Cerebellar cortex (tissue), 1 donor: Measurements from ENCODE around the gene PLVAP.
A peak's percentile ranks its signal among the peaks of the same experiment; 100 is the strongest.

ENCODE experiments used
- DNase-seq: peaks from one replicate; pipeline ENCODE4 v3.0.0-alpha.2; 2015; ENCODE audit warnings: low spot score

PLVAP gene

DNA sequence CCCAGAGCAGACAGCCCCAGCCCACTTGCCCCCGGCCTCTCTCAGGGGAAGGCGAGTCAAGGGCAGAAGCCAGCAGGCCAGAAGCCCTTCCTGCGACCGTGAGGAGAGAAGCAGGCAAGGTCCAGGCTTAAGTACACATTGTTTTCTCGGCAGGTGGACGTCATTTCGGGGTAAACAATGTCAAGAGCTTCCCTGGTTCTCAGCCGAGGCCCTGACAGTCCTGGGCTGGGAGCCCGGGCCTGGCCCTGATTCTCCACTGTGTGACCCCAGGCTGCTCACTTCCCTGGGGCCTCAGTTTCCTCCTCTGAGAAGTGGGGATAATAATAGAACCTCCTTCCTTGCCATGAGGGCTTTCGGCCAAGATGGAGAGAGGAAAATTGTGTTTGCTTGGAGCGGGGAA, 19.4 kb downstream of the PLVAP start:
- DNase-seq, result no peak

DNA sequence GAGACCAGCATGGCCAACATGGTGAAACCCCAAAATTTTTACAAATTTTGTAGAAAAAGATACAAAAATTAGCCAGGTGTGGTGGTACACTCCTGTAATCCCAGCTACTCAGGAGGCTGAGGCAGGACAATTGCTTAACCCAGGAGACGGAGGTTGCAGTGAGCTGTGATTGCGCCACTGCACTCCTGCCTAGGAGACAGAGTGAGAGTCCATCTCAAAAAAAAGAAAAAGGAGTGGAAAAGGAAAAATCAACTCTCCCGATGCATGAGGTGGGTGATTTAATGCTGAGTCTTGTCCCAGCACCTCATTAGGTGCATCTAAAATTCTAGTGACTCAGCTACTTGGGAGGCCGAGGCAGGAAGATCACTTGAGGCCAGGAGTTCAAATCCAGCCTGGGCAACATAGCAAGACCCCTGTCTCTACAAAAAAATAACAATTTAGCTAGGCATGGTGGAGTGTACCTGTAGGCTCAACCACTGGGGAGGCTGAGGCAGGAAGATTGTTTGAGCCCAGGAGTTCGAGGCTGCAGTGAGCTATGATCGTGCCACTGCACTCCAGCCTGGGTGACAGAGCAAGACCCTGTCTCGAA, 20.0 kb downstream of the PLVAP start:
- DNase-seq, result no peak

DNA sequence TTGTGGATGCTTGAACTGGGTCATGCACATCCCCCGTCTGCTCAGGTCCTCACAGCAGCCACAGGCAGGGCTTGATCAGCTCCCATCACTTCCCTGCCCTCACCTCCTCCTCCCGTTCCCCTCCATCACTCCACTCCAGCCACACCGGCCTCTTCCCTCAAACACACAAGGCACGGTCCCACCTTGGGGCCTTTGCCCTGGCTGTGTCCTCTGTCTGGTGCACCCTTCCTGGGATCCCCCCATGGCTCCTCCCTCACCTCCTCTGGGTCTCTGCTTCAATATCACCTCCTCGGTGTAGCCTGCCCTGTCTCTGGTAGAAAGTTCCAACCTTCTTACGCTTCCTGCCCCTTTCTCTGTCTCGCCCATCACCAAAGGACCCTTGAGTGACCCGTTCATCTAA, 23.8 kb downstream of the PLVAP start:
- no peak for DNase-seq

DNA sequence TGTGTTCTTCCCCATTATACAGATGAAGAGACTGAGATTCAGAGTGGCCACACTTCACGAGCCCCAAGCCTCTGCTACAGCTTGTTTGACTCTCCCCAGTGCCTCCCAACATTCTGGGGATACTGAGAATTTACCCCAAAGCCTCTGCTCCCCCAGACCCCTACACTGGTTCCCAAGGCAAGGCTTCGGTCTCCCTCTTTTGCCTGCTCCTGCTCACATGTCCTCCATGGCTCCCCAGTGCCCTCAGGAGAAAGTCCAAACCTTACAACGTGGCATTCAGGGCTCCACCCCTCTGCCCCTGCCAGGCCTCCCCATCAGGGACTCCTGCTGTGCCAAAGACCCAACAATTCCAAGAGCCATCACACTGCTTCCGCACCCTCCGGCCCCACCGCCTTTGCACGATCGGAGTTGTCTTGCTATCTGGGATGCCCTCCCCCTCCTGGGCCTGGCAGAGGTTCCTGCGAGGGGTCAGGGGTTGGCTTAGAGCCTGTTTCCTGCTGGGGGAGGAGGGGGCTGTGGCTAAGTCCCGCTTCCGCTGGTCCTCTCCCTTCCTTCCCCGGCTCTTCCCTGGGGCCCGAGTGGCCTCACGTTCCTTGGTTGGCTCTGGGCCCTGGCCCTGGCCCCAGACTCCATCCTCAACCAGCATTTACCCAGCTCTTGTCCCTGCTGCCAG, 24.4 kb downstream of the PLVAP start:
- DNase-seq, result no peak

DNA sequence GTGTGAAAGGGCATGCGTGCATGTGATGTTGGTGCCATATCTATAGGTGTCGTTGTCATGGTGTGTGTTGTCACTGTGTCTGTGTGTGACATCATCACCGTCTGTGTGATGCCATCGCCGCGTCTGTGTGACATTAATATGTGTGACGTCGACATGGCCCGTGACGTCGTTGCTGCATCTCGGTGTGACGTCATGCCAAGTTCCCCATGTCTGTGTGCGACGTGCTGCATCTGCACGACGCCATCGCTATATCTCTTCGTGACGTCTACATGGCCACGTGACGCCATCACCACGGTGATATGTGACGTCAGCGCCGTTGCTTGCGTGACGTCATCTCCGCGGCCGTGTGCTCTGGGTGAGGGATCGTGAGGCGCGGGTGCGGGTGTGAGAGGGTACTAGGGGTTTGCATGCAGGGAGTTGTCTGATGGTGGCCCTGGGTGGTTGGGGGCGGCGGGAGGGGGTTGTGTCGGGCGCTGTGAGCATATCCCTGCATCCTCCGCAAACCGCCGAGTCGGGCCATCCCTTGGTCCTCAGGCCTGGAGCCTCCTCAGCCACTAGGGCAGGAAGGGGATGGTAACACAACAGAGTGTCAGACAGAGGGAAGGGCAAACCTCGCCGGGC, 25.2 kb downstream of the PLVAP start:
- no peak for DNase-seq

DNA sequence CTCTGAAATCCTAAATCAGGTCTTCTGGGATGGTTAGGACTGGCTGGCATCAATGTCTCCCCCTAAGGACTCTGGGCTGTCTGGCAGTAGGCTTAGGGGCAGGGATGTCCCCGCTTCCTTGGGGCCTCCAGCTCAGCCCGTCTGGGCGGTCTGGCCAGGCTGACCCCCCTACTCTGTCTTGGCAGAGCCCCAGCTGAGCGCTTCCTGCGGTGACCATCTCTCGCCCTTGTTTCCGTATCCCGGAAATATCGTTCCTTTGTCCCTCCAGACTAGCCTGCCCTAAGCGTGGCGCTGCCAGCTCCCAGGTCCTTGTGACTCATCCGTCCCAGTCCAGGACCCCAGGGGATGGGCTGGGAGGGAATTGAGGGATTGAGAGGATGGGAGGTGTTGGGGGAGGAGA, 28.4 kb downstream of the PLVAP start:
- DNase-seq, result no peak

DNA sequence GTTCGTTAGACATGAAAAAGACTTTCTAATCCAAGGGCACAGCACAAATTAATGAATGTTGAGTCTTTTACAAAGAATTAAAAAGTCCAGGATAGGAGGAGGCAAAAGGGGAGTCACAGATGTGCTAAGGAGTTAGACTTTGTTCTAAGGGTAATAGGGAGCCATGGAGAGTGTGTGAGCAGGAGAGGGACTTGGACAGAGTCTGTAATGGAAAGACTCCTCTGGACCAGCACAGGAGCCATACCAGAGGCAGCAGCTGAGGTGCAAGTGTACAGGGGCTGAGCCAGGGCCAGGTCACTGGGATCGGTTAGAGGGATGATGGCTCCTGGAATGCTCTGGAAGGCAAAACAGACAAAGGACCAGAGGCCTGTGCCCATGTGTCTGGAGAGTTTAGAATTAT, 29.3 kb downstream of the PLVAP start:
- no peak for DNase-seq

DNA sequence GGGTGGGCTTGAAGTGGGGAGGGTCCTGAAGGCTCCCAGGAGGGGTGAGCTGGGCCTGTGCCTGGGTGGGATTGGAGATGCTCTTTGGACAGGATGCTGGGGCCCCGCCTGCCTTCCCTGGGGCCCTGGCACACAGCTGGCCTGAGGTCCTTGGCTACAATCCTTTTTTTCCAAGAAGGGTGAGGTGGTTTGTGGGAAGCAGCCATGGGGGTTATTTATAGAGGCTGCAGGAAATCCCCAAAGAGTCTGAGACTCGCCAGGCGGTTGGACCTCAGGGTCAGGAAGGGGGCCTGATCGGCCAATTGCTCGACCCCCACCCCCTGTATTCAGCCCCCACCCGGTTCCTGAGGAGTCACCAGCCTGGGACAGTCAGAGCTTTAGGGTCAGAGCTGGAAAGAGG, 29.8 kb downstream of the PLVAP start:
- no peak for DNase-seq

DNA sequence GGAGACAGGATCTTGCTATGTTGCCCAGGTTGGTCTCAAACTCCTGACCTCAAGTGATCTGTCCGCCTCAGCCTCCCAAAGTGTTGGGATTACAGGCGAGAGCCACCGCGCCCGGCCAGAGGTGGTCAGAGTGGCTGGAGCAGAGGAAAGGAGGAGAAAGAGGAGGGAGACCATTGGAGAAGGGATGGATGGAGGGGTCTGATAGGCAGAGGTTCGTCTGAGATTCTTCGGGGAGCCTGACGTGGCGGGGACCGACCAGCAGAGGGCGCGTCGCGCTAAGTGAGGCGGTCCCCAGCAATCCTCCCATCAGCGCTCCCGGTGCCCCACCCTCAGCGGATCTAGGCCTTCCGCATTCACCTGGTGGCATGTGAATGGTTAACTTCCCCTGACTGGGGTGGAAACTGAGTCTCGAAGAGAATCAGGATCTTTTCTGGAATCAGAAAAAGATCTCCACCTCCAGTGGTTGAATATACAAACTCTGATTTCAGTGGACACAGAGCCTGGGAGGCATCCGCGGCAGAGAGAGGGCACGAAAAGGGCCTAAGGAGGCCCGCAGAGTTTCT, 31.0 kb downstream of the PLVAP start:
- peak; percentile 63 for DNase-seq

DNA sequence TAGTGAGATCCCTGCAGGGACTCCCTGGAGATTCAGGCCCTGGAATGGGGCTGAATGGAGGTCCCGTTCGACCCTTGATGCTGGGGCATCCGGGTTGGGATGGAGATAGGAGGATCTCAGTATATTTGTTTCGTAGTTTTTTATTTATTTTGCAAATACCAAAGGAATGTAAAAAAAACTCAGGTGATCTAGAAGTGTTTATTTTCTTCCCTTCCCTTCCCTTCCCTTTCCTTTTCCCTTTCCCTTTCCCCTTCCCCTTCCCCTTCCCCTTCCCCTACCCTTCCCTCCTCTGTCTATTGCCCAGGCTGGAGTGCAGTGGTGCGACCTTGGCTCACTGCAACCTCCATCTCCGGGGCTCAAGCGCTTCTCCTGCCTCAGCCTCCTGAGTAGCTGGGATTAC, 35.3 kb downstream of the PLVAP start:
- DNase-seq, result no peak

DNA sequence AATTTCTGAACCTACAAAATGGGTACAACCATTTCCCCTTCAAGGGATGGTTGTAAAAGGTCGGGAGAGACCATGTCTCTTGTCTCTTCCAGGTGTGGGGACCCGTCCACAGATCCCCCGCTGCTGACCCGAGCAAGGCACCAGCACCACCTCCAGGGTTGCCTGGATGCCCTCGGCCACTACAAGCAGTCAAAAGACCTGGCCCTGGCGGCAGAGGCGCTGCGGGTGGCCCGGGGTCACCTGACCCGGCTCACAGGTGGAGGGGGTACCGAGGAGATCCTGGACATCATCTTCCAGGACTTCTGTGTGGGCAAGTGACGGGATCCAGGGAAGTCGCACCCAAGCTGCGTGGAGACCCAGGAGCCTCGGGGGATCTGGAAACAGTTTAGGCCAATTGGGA, 35.8 kb downstream of the PLVAP start:
- DNase-seq, result no peak

DNA sequence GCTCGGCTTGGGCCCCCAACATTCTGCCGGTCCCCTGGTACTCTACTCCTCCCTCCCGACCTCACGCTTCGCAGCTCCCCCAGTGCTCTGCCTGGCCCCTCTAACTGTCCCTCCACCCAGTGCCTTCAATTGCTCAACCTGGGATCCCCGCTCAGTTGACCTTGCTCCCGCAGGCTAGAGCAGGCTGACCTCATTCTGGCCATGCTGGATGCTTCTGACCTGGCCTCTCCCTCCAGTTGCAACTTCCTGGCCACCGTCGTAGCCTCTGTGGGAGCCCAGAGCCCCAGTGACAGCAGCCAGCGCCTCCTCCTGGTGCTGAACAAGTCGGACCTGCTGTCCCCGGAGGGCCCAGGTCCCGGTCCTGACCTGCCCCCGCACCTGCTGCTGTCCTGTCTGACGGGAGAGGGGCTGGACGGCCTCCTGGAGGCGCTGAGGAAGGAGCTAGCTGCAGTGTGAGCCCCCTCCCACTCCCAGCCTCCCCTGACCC, 36.2 kb downstream of the PLVAP start:
- peak; percentile 13 for DNase-seq

DNA sequence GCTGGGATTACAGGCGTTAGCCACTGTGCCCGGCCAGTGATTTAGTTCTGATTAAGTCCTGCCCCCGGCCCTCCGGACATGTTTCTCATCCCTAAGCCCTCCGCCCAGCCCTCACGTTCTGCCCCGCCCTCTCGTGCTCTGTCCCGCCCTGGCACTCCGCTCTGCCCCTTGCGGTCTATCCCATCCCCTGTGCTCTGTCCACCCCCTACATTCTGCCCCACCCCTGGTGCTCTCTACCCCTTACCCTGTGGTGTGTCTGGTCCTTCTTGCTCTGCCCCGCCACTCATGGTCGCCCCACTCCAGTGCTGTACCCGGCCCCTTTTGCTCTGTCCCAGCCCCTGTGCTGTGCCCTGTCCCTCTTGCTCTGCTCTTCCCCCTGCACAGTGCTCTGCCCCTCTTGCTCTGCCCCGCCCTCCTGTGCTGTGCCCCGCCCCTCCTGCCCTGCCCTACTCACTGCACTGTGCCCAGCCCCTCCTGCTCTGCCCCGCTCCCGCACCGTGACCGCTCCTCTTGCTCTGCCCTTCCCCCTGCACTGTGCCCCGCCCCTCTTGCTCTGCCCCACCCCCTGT, 36.8 kb downstream of the PLVAP start:
- DNase-seq, result peak; percentile 67

DNA sequence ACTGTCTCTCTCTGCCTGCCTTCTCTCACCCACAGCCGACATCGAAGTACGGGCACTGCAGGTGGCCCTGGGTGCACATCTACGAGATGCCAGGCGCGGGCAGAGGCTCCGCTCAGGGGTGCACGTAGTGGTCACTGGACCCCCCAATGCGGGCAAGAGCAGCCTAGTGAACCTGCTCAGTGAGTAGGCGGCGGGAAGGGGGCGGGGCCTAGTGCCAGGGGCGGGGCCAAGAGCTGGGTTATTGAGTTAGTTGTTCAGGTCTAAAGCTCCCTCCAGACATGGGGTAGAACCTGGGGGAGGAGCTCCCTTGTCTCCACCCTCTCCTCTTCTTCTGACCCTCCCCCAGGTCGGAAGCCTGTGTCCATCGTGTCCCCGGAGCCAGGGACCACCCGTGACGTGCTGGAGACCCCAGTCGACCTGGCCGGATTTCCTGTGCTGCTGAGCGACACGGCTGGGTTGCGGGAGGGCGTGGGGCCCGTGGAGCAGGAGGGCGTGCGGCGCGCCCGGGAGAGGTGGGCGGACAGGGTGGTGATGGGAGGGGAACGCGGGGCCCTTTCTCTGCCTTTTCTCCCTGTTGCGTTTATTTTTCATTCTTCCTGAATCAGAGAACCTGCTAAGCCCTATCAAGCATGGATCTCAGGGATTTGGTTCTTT, 37.9 kb downstream of the PLVAP start:
- DNase-seq, result peak; percentile 23

DNA sequence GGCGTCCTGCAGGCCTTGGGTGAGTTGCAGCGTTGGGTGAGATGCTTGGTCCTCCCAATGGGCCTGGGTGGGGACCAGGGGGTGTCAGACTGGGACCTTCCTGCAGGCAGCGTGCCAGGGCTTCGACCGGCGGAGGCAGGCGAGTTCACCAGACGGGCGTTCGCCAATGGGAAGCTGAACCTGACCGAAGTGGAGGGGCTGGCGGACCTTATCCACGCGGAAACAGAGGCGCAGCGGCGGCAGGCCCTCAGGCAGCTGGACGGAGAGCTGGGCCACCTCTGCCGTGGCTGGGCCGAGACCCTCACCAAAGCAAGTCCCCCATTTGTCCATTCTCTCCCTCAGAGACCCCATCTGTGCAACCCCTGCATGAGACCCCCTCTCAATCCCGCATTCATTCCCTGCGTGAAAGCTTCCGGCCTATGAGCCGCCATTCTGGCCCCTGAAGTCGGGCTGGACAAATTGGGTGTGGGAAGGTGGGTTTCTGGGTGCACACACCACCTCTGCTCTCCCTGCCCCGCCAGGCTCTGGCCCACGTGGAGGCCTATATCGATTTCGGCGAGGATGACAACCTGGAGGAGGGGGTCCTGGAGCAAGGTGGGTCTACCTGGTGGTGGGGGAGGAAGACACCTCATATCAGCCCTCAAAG, 38.6 kb downstream of the PLVAP start:
- no peak for DNase-seq

DNA sequence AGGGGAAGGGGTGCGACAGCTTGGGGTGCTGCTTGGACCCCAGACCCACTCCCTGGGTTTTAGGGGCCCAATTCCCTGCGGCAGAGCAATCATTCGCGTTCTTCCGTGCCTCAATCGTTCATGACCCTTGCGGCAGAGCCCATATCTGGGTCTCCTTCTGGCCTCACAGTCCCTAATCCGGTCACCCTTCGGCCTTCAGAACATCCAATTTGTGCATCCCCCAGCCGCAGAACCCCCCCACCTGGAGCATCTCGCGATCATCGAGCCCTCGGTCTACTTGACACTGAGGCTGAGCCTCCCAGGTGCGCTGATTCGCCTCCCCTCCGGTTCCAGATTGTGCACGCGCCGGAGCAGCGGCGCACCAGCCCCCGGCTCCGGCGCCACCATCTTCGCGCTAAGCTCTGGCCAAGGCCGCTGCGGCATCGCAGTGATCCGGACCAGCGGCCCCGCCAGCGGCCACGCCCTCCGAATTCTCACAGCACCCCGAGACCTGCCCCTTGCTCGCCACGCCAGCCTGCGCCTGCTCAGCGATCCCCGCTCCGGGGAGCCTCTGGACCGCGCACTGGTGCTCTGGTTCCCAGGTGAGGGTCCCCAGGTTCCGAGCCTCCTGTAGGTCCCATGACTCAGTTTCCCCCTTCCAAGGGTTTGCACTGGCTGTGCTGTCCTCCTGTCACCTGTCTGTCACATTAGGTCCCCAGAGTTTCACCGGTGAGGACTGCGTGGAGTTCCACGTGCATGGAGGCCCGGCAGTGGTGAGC, 39.3 kb downstream of the PLVAP start:
- peak; percentile 25 for DNase-seq

DNA sequence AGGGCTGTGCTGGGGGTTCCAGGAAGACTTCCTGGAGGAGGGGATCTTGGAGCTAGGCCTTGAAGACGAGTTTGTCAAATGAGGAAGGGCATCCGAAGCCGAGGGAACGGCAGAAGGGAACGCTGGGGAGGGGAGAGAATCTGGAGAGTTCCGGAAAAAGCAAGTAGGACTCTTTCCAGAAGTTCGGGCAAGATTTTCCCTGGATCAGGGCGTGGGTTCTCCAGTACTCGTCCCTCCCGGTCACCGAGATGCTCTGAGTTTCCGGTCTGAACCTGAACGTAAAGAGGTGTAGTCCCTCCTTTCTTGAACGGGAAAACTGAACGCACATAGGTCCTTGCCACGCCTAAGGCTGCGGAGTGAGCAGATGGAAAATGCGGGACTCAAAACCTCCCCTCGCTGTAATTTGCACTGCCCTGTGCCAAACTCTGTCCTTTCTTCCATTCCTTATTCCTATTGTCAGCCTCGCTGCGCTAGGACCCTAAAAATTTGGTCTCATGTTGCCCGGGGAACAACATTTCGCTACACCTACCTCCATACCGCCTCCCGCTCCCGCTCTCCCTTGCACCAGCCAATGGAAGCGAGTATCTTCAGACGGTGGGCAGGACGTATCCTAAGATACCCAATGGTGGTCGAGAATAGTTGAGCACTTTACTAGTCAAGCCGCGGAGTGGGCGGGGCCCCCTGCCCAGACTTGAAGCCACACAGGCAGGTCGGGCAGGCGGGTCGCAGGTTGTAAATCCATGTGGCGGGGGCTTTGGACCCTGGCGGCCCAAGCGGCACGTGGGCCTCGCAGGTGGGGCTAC, 40.1 kb downstream of the PLVAP start, which contains the start of gene GTPBP3:
Gene GTPBP3, plus strand, starts transcription at position 682 of the 803 bp plus-strand sequence. Its CDS starts 59 bp downstream, at position 741.
- peak; percentile 100 for DNase-seq

DNA sequence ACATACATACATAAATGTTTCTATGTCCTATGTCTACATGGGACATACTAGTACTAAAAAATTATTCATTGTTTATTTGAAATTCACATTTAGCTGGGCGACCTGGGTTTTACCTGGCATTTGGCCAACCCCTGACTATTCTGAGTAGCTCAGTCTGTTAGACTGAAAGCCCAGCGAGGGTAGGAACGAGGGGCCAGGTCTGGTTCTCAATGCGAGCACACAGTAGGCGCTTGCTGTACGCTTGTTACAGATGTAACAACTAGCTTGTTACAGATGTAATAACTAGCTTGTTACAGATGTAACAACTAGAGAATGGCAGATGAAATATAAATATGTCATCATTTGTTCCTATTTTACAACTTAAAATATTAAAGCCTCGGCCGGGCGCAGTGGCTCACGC, 41.6 kb downstream of the PLVAP start:
- no peak for DNase-seq

DNA sequence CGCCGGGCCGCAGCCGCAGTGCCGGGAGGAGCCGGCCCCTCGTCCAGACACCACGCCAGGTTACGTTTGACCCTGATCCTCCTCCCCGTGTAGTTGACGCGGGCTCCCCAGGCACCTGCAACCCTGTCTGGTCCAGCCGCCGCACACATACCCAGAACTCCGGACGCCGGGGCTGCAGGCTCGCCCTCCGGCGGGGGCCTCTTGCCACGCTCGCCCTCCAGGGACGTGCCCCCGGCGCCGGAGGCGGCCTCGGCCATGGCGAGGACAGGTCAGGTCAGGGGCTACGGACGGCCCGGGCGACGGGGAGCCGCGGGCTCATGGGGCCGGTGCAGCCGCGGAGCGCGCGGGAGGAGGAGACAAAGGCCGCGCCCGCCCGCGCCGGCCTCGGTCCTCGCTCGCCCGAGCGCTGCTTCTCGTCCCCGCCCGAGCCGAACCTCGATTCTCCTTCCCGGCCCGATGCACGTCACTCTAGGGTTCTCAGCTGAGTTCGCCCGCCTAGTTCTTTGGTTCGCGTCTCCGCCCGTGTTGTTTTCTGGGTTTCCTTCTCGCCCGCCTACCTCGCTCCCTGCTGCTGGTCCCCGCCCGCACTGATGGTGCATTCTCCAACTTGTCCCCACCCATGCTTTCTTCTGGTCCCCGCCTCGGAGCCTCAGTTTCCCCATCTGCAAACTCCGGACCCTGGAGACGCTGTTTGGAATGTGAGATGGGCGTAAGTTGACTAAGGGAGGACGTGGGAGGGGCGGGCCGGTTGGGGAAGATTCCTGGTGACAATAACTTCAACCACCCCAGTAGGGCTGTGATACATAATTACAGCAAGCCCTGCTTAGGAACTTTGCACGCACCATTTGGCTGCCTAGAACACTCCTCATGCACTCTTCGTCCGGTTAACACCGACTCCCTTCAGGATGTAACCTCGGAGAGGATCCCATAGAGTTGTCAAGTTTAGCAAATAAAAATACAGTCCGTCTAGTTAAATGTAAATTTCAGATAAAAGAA, 42.4 kb downstream of the PLVAP start, which contains the start of gene ANO8:
Gene ANO8, minus strand, starts transcription at position 442 of the 996 bp plus-strand sequence. Its CDS starts 185 bp downstream, at position 257.
- DNase-seq, result peak; percentile 98
